Mesothelial cell of epicardium (in vitro differentiated cells): Measurements from ENCODE around the gene PLGRKT. TPM values are rescaled to one million over a fixed set of nuclear protein-coding genes. Genes with fewer than 3 reads are reported as not detected.

Experiments
- DNase-seq, 2 experiments: peaks; one replicate each; pipeline ENCODE4 v3.0.0; 2021; ENCODE audit warnings: low spot score in 2 of 2; ENCODE audit not compliant: unreplicated experiment in 2 of 2
- H3K27ac Mint-ChIP-seq: 2 replicates; pipeline ENCODE4 v1.8.0; 2021; ENCODE audit warnings: mixed read lengths
- H3K27me3 Mint-ChIP-seq: 2 replicates; pipeline ENCODE4 v1.8.0; 2021; ENCODE audit warnings: low read depth, mixed read lengths
- H3K36me3 Mint-ChIP-seq: 2 replicates; pipeline ENCODE4 v1.8.0; 2021; ENCODE audit warnings: mixed read lengths
- H3K4me1 Mint-ChIP-seq: 2 replicates; pipeline ENCODE4 v1.8.0; 2021; ENCODE audit warnings: mixed read lengths
- H3K4me3 Mint-ChIP-seq: 2 replicates; pipeline ENCODE4 v1.8.0; 2021; ENCODE audit warnings: mild to moderate bottlenecking, moderate library complexity, mixed read lengths
- H3K9me3 Mint-ChIP-seq: 2 replicates; pipeline ENCODE4 v1.8.0; 2021; ENCODE audit warnings: mixed read lengths
- CTCF ChIP-seq: fragments of 200-600 bp; sonication (generic); IDR thresholded peaks from one replicate; pipeline ENCODE4 v1.5.0; 2021; ENCODE audit warnings: antibody characterized with exemption; ENCODE audit not compliant: unreplicated experiment
- total RNA-seq: library from RNA; stranded (reverse); gene quantifications from 3 replicates; pipeline ENCODE4 v1.2.1, GENCODE V29; 2021

PLGRKT gene
- total RNA-seq, 1 donor from 2014 or later: 19.6 TPM

GRCh38 chr9:5450359-5451091 is 12.8 kb upstream of the PLGRKT start, which contains the start of gene CD274:
Gene CD274, plus strand, starts transcription at chr9:5450542. Its CDS starts 5,572 bp downstream, at chr9:5456114.
- DNase-seq: peak; percentile 45 to 80
- TF ChIP-seq CTCF: no peak
- H3K4me1 Mint-ChIP-seq: peaks cover 6% of the 10 kb centered on the region
- H3K27ac Mint-ChIP-seq: peak within 1 kb of the TSS; percentile 26
- H3K36me3 Mint-ChIP-seq: no peaks in the 10 kb centered on the region
- no peaks in the 10 kb centered on the region for H3K9me3 Mint-ChIP-seq
- H3K4me3 Mint-ChIP-seq: peak within 1 kb of the TSS; percentile 80
- H3K27me3 Mint-ChIP-seq: peaks cover 3% of the 10 kb centered on the region

- Mint-ChIP-seq H3K4me1 (peaks cover 6% of the 10 kb centered on the region), H3K36me3 (no peaks in the 10 kb centered on the region), H3K9me3 (no peaks in the 10 kb centered on the region), H3K27me3 (peaks cover 3% of the 10 kb centered on the region), H3K27ac (no peak overlapping the region), H3K4me3 (peak overlapping the region; percentile 80)
- DNase-seq: no peak
- no peak for TF ChIP-seq CTCF
Observed at GRCh38 chr9:5449521-5450358, 12.0 kb upstream of the PLGRKT start.

GRCh38 chr9:5448461-5449435 is 11.0 kb upstream of the PLGRKT start:
- Mint-ChIP-seq H3K9me3 (no peaks in the 10 kb centered on the region), H3K27me3 (peaks cover 3% of the 10 kb centered on the region), H3K4me1 (peaks cover 6% of the 10 kb centered on the region), H3K27ac (no peak overlapping the region), H3K36me3 (no peaks in the 10 kb centered on the region), H3K4me3 (peak overlapping the region; percentile 80)
- no peak for DNase-seq
- TF ChIP-seq CTCF: no peak

- H3K36me3 Mint-ChIP-seq: no peaks in the 10 kb centered on the region
- H3K27ac Mint-ChIP-seq: no peak overlapping the region
- no peak for TF ChIP-seq CTCF
- H3K4me1 Mint-ChIP-seq: peaks cover 6% of the 10 kb centered on the region
- no peaks in the 10 kb centered on the region for H3K9me3 Mint-ChIP-seq
- no peak for DNase-seq
- H3K4me3 Mint-ChIP-seq: no peak overlapping the region
- H3K27me3 Mint-ChIP-seq: peaks cover 3% of the 10 kb centered on the region
Observed at GRCh38 chr9:5448016-5448415, 10.3 kb upstream of the PLGRKT start.

- H3K9me3 Mint-ChIP-seq: no peaks in the 10 kb centered on the region
- no peak overlapping the region for H3K4me3 Mint-ChIP-seq
- TF ChIP-seq CTCF: no peak
- no peaks in the 10 kb centered on the region for H3K36me3 Mint-ChIP-seq
- H3K27me3 Mint-ChIP-seq: peaks cover 3% of the 10 kb centered on the region
- DNase-seq: no peak
- H3K4me1 Mint-ChIP-seq: peaks cover 6% of the 10 kb centered on the region
- no peak overlapping the region for H3K27ac Mint-ChIP-seq
Observed at GRCh38 chr9:5447337-5447736, 9.6 kb upstream of the PLGRKT start.
